ENCODE measurements around the gene RPTOR. TPM values are rescaled to one million over a fixed set of nuclear protein-coding genes. Genes with fewer than 3 reads are reported as not detected.
A peak's percentile ranks its signal among the peaks of the same experiment; 100 is the strongest.

The RPTOR gene
- total and polyA plus RNA-seq, 4 experiments from 2014 or later: 2.4 to 51.8 (median 29.6) TPM

GRCh38 chr17:80855948-80856862 lies 311.6 kb downstream of the RPTOR start:
- Histone ChIP-seq H3K9me3 (ENCODE audit: control insufficient read depth in 1 of 2, low read length in 2 of 2) (no peaks in the 10 kb centered on the region), H3K4me3 (ENCODE audit: low read length in 2 of 2) (no peak overlapping the region), H3K36me3 (ENCODE audit: insufficient read depth, low read length) (no peaks in the 10 kb centered on the region), H3K27me3 (ENCODE audit: insufficient read depth, low read length) (no peaks in the 10 kb centered on the region), H3K27ac (ENCODE audit: low read depth, low read length) (peak overlapping the region; percentile 42), H3K4me1 (ENCODE audit: insufficient read depth, low read length) (peaks cover 27% of the 10 kb centered on the region)
- Mint-ChIP-seq H3K27me3 (no peaks in the 10 kb centered on the region), H3K4me1 (peaks cover 20 to 53% (median 39%) of the 10 kb centered on the region in 4 donors), H3K27ac (peak overlapping the region; percentile 71 to 90 (median 79)), H3K9me3 (no peaks in the 10 kb centered on the region), H3K36me3 (peaks cover 25 to 28% of the 10 kb centered on the region in 2 donors), H3K4me3 (peak overlapping the region in 7 of 8 donors; percentile 3 to 52 (median 40))
- CTCF ChIA-PET (ENCODE audit: partially characterized antibody): interaction anchor here (1.3 kb wide), 1 partner anchor 42 kb away, joined by 3 read pairs; no protein-coding TSS in a partner anchor
- POLR2A ChIA-PET (ENCODE audit: partially characterized antibody): interaction anchor here (0.6 to 2.4 kb wide), 13 partner anchors 9 to 401 kb away, joined by 3 to 14 read pairs (median 5); no protein-coding TSS in a partner anchor
- DNase-seq: peak; percentile 34 to 86 (median 59)
- intact Hi-C loops (cut with micrococcal nuclease): loop anchor here (2.0 kb wide), 1 partner anchor 65 kb away; no protein-coding TSS in a partner anchor

GRCh38 chr17:80856863-80857755 lies 312.5 kb downstream of the RPTOR start:
- ChIA-PET CTCF (ENCODE audit: partially characterized antibody) (interaction anchor here (1.3 kb wide), 1 partner anchor 41 kb away, joined by 3 read pairs; no protein-coding TSS in a partner anchor), POLR2A (ENCODE audit: partially characterized antibody) (interaction anchor here (0.6 to 2.4 kb wide), 13 partner anchors 8 to 402 kb away, joined by 3 to 14 read pairs (median 5); no protein-coding TSS in a partner anchor)
- Histone ChIP-seq H3K4me1 (ENCODE audit: insufficient read depth, low read length) (peaks cover 36% of the 10 kb centered on the region), H3K4me3 (ENCODE audit: low read length in 2 of 2) (no peak overlapping the region), H3K27ac (ENCODE audit: low read depth, low read length) (peak overlapping the region; percentile 42), H3K36me3 (ENCODE audit: insufficient read depth, low read length) (no peaks in the 10 kb centered on the region), H3K27me3 (ENCODE audit: insufficient read depth, low read length) (no peaks in the 10 kb centered on the region), H3K9me3 (ENCODE audit: control insufficient read depth in 1 of 2, low read length in 2 of 2) (no peaks in the 10 kb centered on the region)
- Mint-ChIP-seq H3K36me3 (peaks cover 25 to 30% of the 10 kb centered on the region in 2 donors), H3K4me1 (peaks cover 24 to 62% (median 43%) of the 10 kb centered on the region in 4 donors), H3K9me3 (no peaks in the 10 kb centered on the region), H3K27ac (peak overlapping the region; percentile 71 to 90 (median 79)), H3K4me3 (peak overlapping the region in 5 of 8 donors; percentile 3 to 52 (median 40)), H3K27me3 (no peaks in the 10 kb centered on the region)
- DNase-seq: no peak
- intact Hi-C loops (cut with micrococcal nuclease): loop anchor here (2.0 kb wide), 1 partner anchor 66 kb away; no protein-coding TSS in a partner anchor

- CTCF ChIA-PET (ENCODE audit: partially characterized antibody): interaction anchor here (1.3 kb wide), 1 partner anchor 41 kb away, joined by 3 read pairs; no protein-coding TSS in a partner anchor
- no peaks in the 10 kb centered on the region for H3K9me3 Mint-ChIP-seq
- H3K27ac Mint-ChIP-seq: no peak overlapping the region
- intact Hi-C loops (cut with micrococcal nuclease): loop anchor here (2.0 kb wide), 1 partner anchor 67 kb away; no protein-coding TSS in a partner anchor
- Histone ChIP-seq H3K4me1 (ENCODE audit: insufficient read depth, low read length) (peaks cover 40% of the 10 kb centered on the region), H3K9me3 (ENCODE audit: control insufficient read depth in 1 of 2, low read length in 2 of 2) (no peaks in the 10 kb centered on the region), H3K27me3 (ENCODE audit: insufficient read depth, low read length) (no peaks in the 10 kb centered on the region), H3K27ac (ENCODE audit: low read depth, low read length) (no peak overlapping the region), H3K36me3 (ENCODE audit: insufficient read depth, low read length) (no peaks in the 10 kb centered on the region), H3K4me3 (ENCODE audit: low read length in 2 of 2) (no peak overlapping the region)
- peaks cover 25 to 30% of the 10 kb centered on the region in 2 donors for H3K36me3 Mint-ChIP-seq
- peaks cover 26 to 66% (median 44%) of the 10 kb centered on the region in 4 donors for H3K4me1 Mint-ChIP-seq
- POLR2A ChIA-PET (ENCODE audit: partially characterized antibody): interaction anchor here (1.7 to 2.4 kb wide), 3 partner anchors 10 to 32 kb away, joined by 6 to 14 read pairs (median 6); no protein-coding TSS in a partner anchor
- no peak for DNase-seq
- H3K27me3 Mint-ChIP-seq: no peaks in the 10 kb centered on the region
- H3K4me3 Mint-ChIP-seq: peak overlapping the region in 1 of 8 donors; percentile 31
Measured at GRCh38 chr17:80857756-80858171, 313.1 kb downstream of the RPTOR start.

GRCh38 chr17:80858301-80859001 lies 313.8 kb downstream of the RPTOR start:
- peaks cover 40% of the 10 kb centered on the region for H3K4me1 ChIP-seq (ENCODE audit: insufficient read depth, low read length)
- H3K4me3 ChIP-seq (ENCODE audit: low read length in 2 of 2): no peak overlapping the region
- Mint-ChIP-seq H3K36me3 (peaks cover 31 to 32% of the 10 kb centered on the region in 2 donors), H3K9me3 (peaks cover 0 to 4% (median 0%) of the 10 kb centered on the region in 8 donors), H3K4me3 (peak overlapping the region in 1 of 8 donors; percentile 15), H3K27me3 (no peaks in the 10 kb centered on the region), H3K4me1 (peaks cover 26 to 64% (median 45%) of the 10 kb centered on the region in 4 donors), H3K27ac (peak overlapping the region in 3 of 7 donors; percentile 8 to 54 (median 17))
- H3K9me3 ChIP-seq (ENCODE audit: control insufficient read depth in 1 of 2, low read length in 2 of 2): no peaks in the 10 kb centered on the region
- no peak overlapping the region for H3K27ac ChIP-seq (ENCODE audit: low read depth, low read length)
- DNase-seq: no peak
- intact Hi-C loops (cut with micrococcal nuclease): no loop called here
- no peaks in the 10 kb centered on the region for H3K27me3 ChIP-seq (ENCODE audit: insufficient read depth, low read length)
- no peaks in the 10 kb centered on the region for H3K36me3 ChIP-seq (ENCODE audit: insufficient read depth, low read length)
- POLR2A ChIA-PET (ENCODE audit: partially characterized antibody): interaction anchor here (1.2 to 2.4 kb wide), 2 partner anchors 9 to 11 kb away, joined by 3 to 14 read pairs; no protein-coding TSS in a partner anchor
- CTCF ChIA-PET (ENCODE audit: partially characterized antibody): interaction anchor here (2.7 kb wide), 1 partner anchor 42 kb away, joined by 10 read pairs; no protein-coding TSS in a partner anchor

GRCh38 chr17:80859002-80859941 lies 314.6 kb downstream of the RPTOR start:
- Histone ChIP-seq H3K36me3 (ENCODE audit: insufficient read depth, low read length) (no peaks in the 10 kb centered on the region), H3K9me3 (ENCODE audit: control insufficient read depth in 1 of 2, low read length in 2 of 2) (no peaks in the 10 kb centered on the region), H3K27ac (ENCODE audit: low read depth, low read length) (no peak overlapping the region), H3K4me1 (ENCODE audit: insufficient read depth, low read length) (peaks cover 40% of the 10 kb centered on the region), H3K27me3 (ENCODE audit: insufficient read depth, low read length) (no peaks in the 10 kb centered on the region), H3K4me3 (ENCODE audit: low read length in 2 of 2) (no peak overlapping the region)
- H3K27me3 Mint-ChIP-seq: no peaks in the 10 kb centered on the region
- H3K9me3 Mint-ChIP-seq: peaks cover 0 to 5% (median 0%) of the 10 kb centered on the region in 8 donors
- H3K4me1 Mint-ChIP-seq: peaks cover 26 to 64% (median 45%) of the 10 kb centered on the region in 4 donors
- H3K36me3 Mint-ChIP-seq: peaks cover 33 to 38% of the 10 kb centered on the region in 2 donors
- ChIA-PET POLR2A (ENCODE audit: partially characterized antibody) (interaction anchor here (1.2 to 1.3 kb wide), 2 partner anchors 9 to 33 kb away, joined by 3 to 4 read pairs; no protein-coding TSS in a partner anchor), CTCF (ENCODE audit: partially characterized antibody) (interaction anchor here (1.6 to 2.7 kb wide), 2 partner anchors 41 to 284 kb away, joined by 5 to 10 read pairs; no protein-coding TSS in a partner anchor)
- no peak for DNase-seq
- H3K4me3 Mint-ChIP-seq: peak overlapping the region in 2 of 8 donors; percentile 56 to 57
- peak overlapping the region in 4 of 7 donors; percentile 54 to 74 (median 66) for H3K27ac Mint-ChIP-seq
- intact Hi-C loops (cut with micrococcal nuclease): no loop called here

Data from CD4-positive, alpha-beta memory T cell (primary cell).